Lung (tissue), 12 donors: Measurements from ENCODE around the gene ARHGEF28. TPM values are rescaled to one million over a fixed set of nuclear protein-coding genes. Genes with fewer than 3 reads are reported as not detected.

Experiments used
- ATAC-seq: fragments of 200-7000 bp; cut with Tn5 transposase; one replicate; pipeline ENCODE4 v1.9.1; 2020; ENCODE audit warnings: moderate number of reproducible peaks; ENCODE audit not compliant: insufficient read depth, low FRiP score
- DNase-seq, 3 donors: peaks; one replicate each; pipeline ENCODE4 v3.0.0-alpha.2; 2013 to 2017
- H3K27ac ChIP-seq, 2 donors: one replicate each; pipeline ENCODE4 v1.5.1; 2013; ENCODE audit warnings: mild to moderate bottlenecking in 2 of 2, moderate library complexity in 2 of 2, control low read depth in 1 of 2, inconsistent platforms in 1 of 2, low read depth in 1 of 2, low read length in 1 of 2
- H3K27me3 ChIP-seq, 3 donors: one replicate each; pipeline ENCODE4 v1.5.1; 2013; ENCODE audit warnings: low read length in 2 of 3; ENCODE audit not compliant: control insufficient read depth in 3 of 3, insufficient read depth in 3 of 3
- H3K36me3 ChIP-seq, 4 donors: one replicate each; pipeline ENCODE4 v1.5.1; 2013; ENCODE audit warnings: low read length in 4 of 4, mild to moderate bottlenecking in 1 of 4, moderate library complexity in 1 of 4; ENCODE audit not compliant: control insufficient read depth in 4 of 4, insufficient read depth in 4 of 4
- H3K4me1 ChIP-seq, 5 donors: one replicate each; pipeline ENCODE4 v1.5.1; 2013; ENCODE audit warnings: low read length in 5 of 5, mild to moderate bottlenecking in 2 of 5, moderate library complexity in 1 of 5; ENCODE audit not compliant: control insufficient read depth in 5 of 5, insufficient read depth in 5 of 5
- H3K4me3 ChIP-seq: one replicate; pipeline ENCODE4 v1.5.1; 2013; ENCODE audit warnings: mild to moderate bottlenecking, control low read depth, moderate library complexity
- H3K9ac ChIP-seq, 2 donors: one replicate each; pipeline ENCODE4 v1.5.1; 2013; ENCODE audit warnings: low read length in 2 of 2, control low read depth in 1 of 2; ENCODE audit not compliant: insufficient read depth in 1 of 2
- H3K9me3 ChIP-seq, 4 donors: one replicate each; pipeline ENCODE4 v1.5.1; 2013; ENCODE audit warnings: low read length in 3 of 4, mild to moderate bottlenecking in 1 of 4, moderate library complexity in 1 of 4; ENCODE audit not compliant: control insufficient read depth in 4 of 4, insufficient read depth in 3 of 4
- CTCF ChIP-seq: IDR thresholded peaks from 2 replicates; pipeline ENCODE4 v1.5.1; 2012; ENCODE audit warnings: mild to moderate bottlenecking; ENCODE audit errors: control extremely low read depth, extremely low read depth
- WGBS, 2 donors: extraction: QIAGEN DNeasy Blood & Tissue Kit; methylation state at CpG; one replicate each; pipeline ENCODE4 v1.1.7; 2013; 5-methylcytosine and 5-hydroxymethylcytosine counted together
- polyA plus RNA-seq, 2 donors: library from polyadenylated mRNA; stranded (reverse); fragments of 200-250 nt; gene quantifications; one replicate each; pipeline ENCODE4 v1.2.1, GENCODE V29; 2013
- total RNA-seq, 2 donors: library from RNA; depleted of rRNA in 1 of 2; stranded (reverse); fragments of >200 nt in 1 of 2; gene quantifications; one replicate each; pipeline ENCODE4 v1.2.1, GENCODE V29; 2014 to 2021
- donor health status: control.
- donor health status: control.
- donor health status: Bipolar disorder and iron deficiency.
- donor health status: healthy.
- donor health status: DM: yes; HTN: yes; CAD: no.

Gene ARHGEF28
- total and polyA plus RNA-seq, 4 donors = 3.0 to 13.0 (median 10.0) TPM

GRCh38 chr5:73746608-73747007 is 120.6 kb downstream of the ARHGEF28 start:
- H3K27ac ChIP-seq = no peak overlapping the region
- no peaks in the 10 kb centered on the region for H3K9me3 ChIP-seq
- no peak for TF ChIP-seq CTCF
- ATAC-seq (no peak), DNase-seq (no peak)
- no peak overlapping the region for H3K9ac ChIP-seq
- WGBS, 2 donors = 89 to 95% methylated on average over 2 of the region's 2 CpGs
- peaks cover 0 to 20% (median 16%) of the 10 kb centered on the region in 5 donors for H3K4me1 ChIP-seq
- H3K4me3 ChIP-seq = no peak overlapping the region
- H3K27me3 ChIP-seq = no peaks in the 10 kb centered on the region
- H3K36me3 ChIP-seq = no peaks in the 10 kb centered on the region

- TF ChIP-seq CTCF = no peak
- H3K4me1 ChIP-seq = peaks cover 0 to 20% (median 16%) of the 10 kb centered on the region in 5 donors
- no peaks in the 10 kb centered on the region for H3K27me3 ChIP-seq
- no peak overlapping the region for H3K9ac ChIP-seq
- DNase-seq (peak in 2 of 3 donors; percentile 29 to 32), ATAC-seq (no peak)
- peaks cover 0 to 3% (median 0%) of the 10 kb centered on the region in 4 donors for H3K9me3 ChIP-seq
- no peak overlapping the region for H3K4me3 ChIP-seq
- H3K27ac ChIP-seq = no peak overlapping the region
- peaks cover 0 to under 1% (median 0%) of the 10 kb centered on the region in 4 donors for H3K36me3 ChIP-seq
- 59 to 72% methylated on average over 7 of the region's 7 CpGs for WGBS, 2 donors
Measured at GRCh38 chr5:73747696-73748380, 121.8 kb downstream of the ARHGEF28 start.

GRCh38 chr5:73748510-73749400 is 122.8 kb downstream of the ARHGEF28 start:
- ATAC-seq (no peak), DNase-seq (peak; percentile 49 to 83 (median 81))
- Histone ChIP-seq H3K9ac (no peak overlapping the region), H3K9me3 (peaks cover 0 to 5% (median 0%) of the 10 kb centered on the region in 4 donors), H3K36me3 (peaks cover 0 to 3% (median 0%) of the 10 kb centered on the region in 4 donors), H3K27ac (peak overlapping the region in 1 of 2 donors; percentile 37), H3K4me1 (peaks cover 0 to 20% (median 16%) of the 10 kb centered on the region in 5 donors), H3K4me3 (no peak overlapping the region), H3K27me3 (no peaks in the 10 kb centered on the region)
- TF ChIP-seq CTCF = no peak
- 40 to 48% methylated on average over 11 of the region's 11 CpGs for WGBS, 2 donors
